ENCODE data around the gene TP63.
A peak's percentile ranks its signal among the peaks of the same experiment; 100 is the strongest.

The TP63 gene

GRCh38 chr3:189921770-189922169 is 290.6 kb downstream of the TP63 start:
- no peak for DNase-seq (ENCODE audit: low read depth)

GRCh38 chr3:189927975-189928895 is 297.0 kb downstream of the TP63 start:
- DNase-seq (ENCODE audit: low read depth), result no peak

GRCh38 chr3:189936201-189936945 is 305.2 kb downstream of the TP63 start:
- no peak for DNase-seq (ENCODE audit: low read depth)

- peak; percentile 91 for DNase-seq (ENCODE audit: low read depth)
Measured at GRCh38 chr3:189937302-189938127, 306.3 kb downstream of the TP63 start.

- DNase-seq (ENCODE audit: low read depth), result no peak
Measured at GRCh38 chr3:189941125-189941524, 309.9 kb downstream of the TP63 start.

- no peak for DNase-seq (ENCODE audit: low read depth)
Measured at GRCh38 chr3:189941679-189942078, 310.5 kb downstream of the TP63 start.

- DNase-seq (ENCODE audit: low read depth), result no peak
Measured at GRCh38 chr3:189942948-189943347, 311.8 kb downstream of the TP63 start.

- DNase-seq (ENCODE audit: low read depth), result no peak
Measured at GRCh38 chr3:189944285-189945145, 313.3 kb downstream of the TP63 start.

- no peak for DNase-seq (ENCODE audit: low read depth)
Measured at GRCh38 chr3:189945935-189946709, 314.9 kb downstream of the TP63 start.
